GM23338 (cell line): ENCODE measurements around the gene TRIM58.

Experiments
- CTCF ChIP-seq, 2 experiments: fragments of 200-600 bp in 1 of 2; sonication (generic) in 1 of 2; conservative IDR thresholded peaks; 2 replicates each; pipeline versions ENCODE4 v1.5.1 to v1.6.1; 2016 to 2017; ENCODE audit warnings: antibody characterized with exemption in 2 of 2, low read depth in 2 of 2, mild to moderate bottlenecking in 2 of 2, moderate library complexity in 1 of 2
- EZH2 ChIP-seq: fragments of 200-600 bp; sonication (generic); IDR thresholded peaks from one replicate; pipeline ENCODE4 v1.8.0; 2017; ENCODE audit warnings: antibody characterized with exemption, mild to moderate bottlenecking, low read depth; ENCODE audit not compliant: unreplicated experiment
- EZH2phosphoT487 ChIP-seq: fragments of 200-600 bp; sonication (generic); IDR thresholded peaks from one replicate; pipeline ENCODE4 v1.8.1; 2018; ENCODE audit warnings: antibody characterized with exemption; ENCODE audit not compliant: unreplicated experiment
- NANOG ChIP-seq: IDR thresholded peaks from 2 replicates; pipeline ENCODE4 v1.6.1; 2016; ENCODE audit warnings: antibody characterized with exemption, borderline replicate concordance
- POLR2AphosphoS5 ChIP-seq: IDR thresholded peaks from 2 replicates; pipeline ENCODE4 v1.6.1; 2016; ENCODE audit warnings: antibody characterized with exemption, low read depth
- REST ChIP-seq: IDR thresholded peaks from one replicate; pipeline ENCODE4 v1.6.1; 2018; ENCODE audit warnings: antibody characterized with exemption; ENCODE audit not compliant: unreplicated experiment

GRCh38 chr1:247914941-247915662 lies 58.1 kb downstream of the TRIM58 start:
- TF ChIP-seq CTCF (conservative IDR thresholded peaks at IDR 0.05; ENCODE audit: low read depth in 2 of 2) (no peak), EZH2 (no peak), NANOG (no peak), EZH2phosphoT487 (no peak), REST (no peak), POLR2AphosphoS5 (no peak)
